WI38 (cell line): ENCODE results near the gene LHFPL6.

Experiments
- H3K4me3 ChIP-seq: 2 replicates; pipeline ENCODE4 v1.5.1; 2011; ENCODE audit warnings: low read depth, mild to moderate bottlenecking, control low read depth, low read length
- TF ChIP-seq, protein P1 (sequence below): IDR thresholded peaks from 2 replicates; pipeline ENCODE4 v1.5.1; 2012; ENCODE audit warnings: low read depth, mild to moderate bottlenecking, control low read depth, low read length

Gene LHFPL6

DNA sequence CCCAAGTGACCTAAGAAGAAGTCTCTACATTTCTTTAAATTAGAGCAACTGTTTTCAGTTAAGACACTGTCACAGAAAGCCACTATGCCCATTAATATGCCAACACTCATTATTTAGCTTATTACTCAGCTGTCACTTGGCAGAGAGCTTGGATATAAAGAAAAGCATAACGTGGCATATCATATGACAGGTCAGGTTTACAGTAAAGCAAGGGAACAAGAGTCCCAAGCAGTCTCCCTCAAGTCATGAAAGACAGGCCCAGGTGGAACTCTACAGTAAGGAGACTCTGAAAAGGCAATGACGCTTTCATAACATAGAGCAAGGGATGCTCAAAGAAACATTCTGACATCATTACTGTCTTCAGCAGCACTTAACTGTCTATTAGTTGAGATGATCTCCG is 6.3 kb downstream of the LHFPL6 start:
- H3K4me3 ChIP-seq: no peak overlapping the region
- TF ChIP-seq, protein P1, sequence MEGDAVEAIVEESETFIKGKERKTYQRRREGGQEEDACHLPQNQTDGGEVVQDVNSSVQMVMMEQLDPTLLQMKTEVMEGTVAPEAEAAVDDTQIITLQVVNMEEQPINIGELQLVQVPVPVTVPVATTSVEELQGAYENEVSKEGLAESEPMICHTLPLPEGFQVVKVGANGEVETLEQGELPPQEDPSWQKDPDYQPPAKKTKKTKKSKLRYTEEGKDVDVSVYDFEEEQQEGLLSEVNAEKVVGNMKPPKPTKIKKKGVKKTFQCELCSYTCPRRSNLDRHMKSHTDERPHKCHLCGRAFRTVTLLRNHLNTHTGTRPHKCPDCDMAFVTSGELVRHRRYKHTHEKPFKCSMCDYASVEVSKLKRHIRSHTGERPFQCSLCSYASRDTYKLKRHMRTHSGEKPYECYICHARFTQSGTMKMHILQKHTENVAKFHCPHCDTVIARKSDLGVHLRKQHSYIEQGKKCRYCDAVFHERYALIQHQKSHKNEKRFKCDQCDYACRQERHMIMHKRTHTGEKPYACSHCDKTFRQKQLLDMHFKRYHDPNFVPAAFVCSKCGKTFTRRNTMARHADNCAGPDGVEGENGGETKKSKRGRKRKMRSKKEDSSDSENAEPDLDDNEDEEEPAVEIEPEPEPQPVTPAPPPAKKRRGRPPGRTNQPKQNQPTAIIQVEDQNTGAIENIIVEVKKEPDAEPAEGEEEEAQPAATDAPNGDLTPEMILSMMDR: no peak

DNA sequence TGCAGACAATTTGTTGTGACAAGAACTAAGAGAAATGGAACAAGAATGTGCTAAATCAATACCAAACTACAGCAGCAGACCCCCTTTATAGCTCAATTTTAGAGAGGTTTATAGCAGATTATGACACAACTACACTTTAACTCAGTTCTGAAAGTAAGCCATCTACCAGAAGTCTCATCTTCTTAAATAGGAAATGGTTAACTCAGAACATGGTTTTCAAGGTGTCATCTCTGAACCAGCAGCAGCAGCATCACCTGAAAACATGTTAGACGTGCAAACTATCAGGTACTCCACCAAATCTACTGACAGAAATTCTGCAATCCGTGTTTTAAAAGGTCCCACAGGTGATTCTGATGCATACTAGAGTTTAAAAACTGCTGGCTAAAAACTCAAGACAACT is 6.8 kb downstream of the LHFPL6 start:
- H3K4me3 ChIP-seq: no peak overlapping the region
- TF ChIP-seq, protein P1: no peak

GRCh38 chr13:39590466-39591036 is 12.4 kb downstream of the LHFPL6 start:
- H3K4me3 ChIP-seq: no peak overlapping the region
- TF ChIP-seq, protein P1: no peak

DNA sequence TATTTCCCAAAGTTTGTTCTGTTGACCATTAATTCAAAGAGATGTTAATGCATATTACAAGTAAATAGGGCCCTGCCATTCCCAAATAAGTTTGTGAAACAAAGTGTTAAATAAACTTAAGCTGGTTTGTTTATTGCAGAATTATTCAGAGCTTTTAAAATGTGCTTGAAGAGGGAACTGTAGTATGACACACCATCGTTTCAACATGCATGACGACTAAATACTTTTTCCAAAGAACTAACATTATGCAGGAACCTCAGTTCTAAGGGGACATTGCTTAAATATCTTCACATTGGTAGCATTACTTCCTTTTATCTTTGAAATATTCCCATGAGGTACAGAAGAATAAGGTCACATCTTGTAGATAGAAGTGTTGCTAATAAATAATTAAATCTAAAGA is 14.6 kb downstream of the LHFPL6 start:
- no peak overlapping the region for H3K4me3 ChIP-seq
- TF ChIP-seq, protein P1: no peak

DNA sequence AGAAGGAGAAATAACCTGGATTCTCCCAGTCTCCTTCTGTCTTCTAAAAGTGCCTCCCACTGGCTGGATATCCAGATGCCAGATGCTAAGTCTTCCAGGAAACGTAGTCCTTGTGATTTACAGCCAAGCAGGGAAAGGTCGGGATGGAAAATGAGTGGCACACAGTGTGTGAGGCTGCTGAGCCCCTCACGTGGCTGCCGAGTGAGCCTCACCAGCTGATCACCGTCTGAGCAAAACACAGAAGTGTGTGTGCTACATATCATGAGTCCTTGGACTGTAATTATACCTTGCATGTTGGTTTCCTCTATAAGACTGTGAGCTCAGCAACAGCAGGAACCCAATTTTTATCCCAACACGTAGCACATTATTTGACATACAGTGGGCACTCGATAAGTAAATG is 15.1 kb downstream of the LHFPL6 start:
- no peak overlapping the region for H3K4me3 ChIP-seq
- TF ChIP-seq, protein P1: no peak

- TF ChIP-seq, protein P1: no peak
- H3K4me3 ChIP-seq: no peak overlapping the region
Measured at GRCh38 chr13:39586958-39587605, 15.9 kb downstream of the LHFPL6 start.

- TF ChIP-seq, protein P1: no peak
- no peak overlapping the region for H3K4me3 ChIP-seq
Measured at GRCh38 chr13:39586151-39586550, 16.8 kb downstream of the LHFPL6 start.
